HG03457 (cell line): ENCODE data around the gene KAZALD1.

Experiments
- ATAC-seq: cut with Tn5 transposase; IDR thresholded peaks from one replicate; pipeline ENCODE4 v1.9.1; 2021; ENCODE audit warnings: moderate number of reproducible peaks; ENCODE audit not compliant: unreplicated experiment

Gene KAZALD1, protein sequence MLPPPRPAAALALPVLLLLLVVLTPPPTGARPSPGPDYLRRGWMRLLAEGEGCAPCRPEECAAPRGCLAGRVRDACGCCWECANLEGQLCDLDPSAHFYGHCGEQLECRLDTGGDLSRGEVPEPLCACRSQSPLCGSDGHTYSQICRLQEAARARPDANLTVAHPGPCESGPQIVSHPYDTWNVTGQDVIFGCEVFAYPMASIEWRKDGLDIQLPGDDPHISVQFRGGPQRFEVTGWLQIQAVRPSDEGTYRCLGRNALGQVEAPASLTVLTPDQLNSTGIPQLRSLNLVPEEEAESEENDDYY

DNA sequence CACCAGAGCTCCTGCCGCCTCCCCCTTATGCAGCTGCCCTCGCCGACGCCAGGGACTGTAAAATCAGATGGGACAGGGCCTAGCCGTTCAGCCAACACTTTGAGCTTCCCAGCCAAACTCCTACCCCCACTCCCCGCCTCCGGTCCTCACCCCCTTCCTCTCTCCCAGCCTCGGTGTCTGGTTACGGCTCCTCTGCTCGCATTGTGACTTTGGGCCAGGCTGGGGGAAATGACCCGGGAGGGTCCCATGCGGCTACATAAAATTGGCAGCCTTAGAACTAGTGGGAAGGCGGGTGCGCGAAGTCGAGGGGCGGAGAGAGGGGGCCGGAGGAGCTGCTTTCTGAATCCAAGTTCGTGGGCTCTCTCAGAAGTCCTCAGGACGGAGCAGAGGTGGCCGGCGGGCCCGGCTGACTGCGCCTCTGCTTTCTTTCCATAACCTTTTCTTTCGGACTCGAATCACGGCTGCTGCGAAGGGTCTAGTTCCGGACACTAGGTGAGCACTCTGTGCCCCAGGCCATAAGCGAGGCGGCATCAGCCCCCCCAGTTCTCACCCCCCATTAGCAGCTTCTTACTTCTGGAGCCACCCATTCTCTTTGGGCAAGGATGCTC lies at the start of gene KAZALD1:
KAZALD1 (plus strand) TSS at position 366 of the 608 bp plus-strand sequence. CDS start 604 bp downstream, outside the sequence.
- no peak for ATAC-seq

DNA sequence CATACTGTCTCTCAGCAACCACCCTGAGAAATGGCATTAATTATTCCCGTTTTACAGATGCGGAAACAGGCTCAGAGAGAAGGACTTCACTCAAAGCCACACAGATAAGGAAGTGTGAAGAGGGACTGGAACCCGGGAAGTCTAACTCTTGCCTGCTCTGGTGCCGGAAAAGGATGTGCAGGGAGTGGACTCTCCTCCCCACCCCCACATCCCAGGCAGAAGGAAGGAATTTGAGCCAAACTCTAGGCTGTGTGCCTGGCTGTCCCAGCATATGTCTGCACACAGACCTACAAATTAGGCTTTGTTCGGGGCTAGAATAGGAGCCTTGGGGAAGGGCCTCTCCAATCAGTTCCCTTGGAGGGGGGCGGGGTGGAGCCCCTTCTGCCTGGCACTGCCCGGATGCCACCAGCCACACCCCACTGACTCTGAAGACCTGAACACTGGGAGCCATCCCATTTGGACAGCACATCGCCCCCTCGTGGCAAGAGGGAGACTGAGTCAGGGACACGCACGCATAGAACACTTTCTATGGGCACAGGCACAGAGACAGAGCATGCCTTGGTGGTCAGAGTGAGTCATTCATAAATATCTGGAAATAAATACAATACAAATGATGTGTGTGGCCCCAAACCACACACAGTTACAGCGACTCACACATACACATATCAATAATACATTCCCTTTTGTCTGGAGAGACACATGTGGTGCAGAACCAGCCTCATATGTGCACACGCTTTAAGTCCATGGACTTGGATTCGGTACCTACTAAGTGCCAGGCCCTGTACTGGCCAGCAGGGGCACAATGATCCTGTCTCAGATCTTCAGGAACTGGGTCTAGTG lies 49.0 kb upstream of the KAZALD1 start:
- ATAC-seq = peak; percentile 59

DNA sequence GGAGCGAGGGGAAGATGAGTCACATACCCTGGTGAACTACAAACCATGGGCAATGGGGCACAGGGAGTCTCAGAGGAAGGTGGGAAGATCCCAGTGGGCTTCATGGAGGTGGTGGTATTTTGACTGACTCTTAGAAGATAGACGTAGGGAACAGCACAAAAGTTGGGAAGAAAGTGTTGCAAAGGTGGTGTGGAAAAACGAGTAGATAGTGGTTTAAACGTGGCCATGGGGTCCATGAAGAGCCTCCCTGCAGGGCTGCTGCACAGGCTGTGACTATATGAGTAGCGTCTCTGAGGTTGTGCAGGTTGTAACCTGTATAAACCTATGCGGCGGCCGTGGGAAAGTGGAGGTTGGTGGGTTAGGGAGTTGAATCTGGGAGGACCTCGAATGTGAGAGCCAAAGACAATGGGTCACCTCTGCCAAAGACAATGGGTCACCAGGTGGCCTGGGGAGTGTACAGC lies 48.4 kb upstream of the KAZALD1 start:
- ATAC-seq = no peak

DNA sequence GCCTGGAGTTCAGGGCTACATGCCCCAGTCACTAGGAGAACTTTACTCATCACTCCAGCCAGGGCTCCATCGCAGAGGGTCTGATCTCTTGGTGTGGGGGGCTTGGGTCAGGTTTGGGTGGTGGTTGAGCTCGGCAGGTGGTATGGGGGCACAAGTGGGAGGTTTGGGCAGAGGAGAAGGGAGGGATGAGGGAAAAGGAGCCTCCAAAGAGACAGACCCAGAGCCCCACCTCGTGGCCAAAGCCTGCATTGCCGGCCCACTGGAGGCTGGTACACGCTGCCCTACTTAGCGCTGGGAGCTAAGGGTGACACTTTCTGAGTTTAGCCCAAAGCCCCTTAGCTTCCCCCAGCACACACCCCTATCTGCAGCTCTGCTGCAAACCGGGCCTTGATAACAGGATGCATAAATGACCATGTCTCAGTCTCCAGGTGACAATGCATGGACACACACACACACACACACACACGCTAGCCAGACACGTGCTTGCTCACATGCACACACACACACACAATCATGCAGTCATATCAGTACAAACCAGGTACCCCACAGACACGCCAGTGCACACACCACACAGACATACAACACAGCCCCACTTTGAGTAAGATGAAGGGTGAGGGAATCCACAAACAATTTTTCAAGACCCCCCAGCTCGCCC lies 47.4 kb upstream of the KAZALD1 start:
- no peak for ATAC-seq

GRCh38 chr10:101014966-101015581 lies 46.7 kb upstream of the KAZALD1 start:
- ATAC-seq = no peak

DNA sequence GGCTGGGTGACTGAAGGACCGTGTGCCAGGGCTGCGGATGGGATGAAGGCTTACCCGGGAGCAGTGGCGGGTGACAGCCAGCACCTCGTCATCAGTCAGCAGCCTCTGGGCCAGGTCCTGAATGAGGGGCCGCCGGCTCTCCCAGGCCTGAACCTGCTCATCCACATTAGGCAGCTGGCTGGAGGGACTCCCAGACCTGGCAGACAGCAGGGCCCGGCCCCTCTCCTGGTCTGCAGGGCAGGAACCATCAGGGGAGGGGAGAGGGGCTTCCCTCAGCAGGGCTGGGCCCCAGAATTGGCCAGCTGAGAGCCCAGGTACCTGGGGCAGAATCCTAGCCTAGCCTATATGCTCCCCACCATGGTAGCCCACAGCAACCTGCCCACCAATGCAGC lies 46.2 kb upstream of the KAZALD1 start:
- ATAC-seq = no peak

DNA sequence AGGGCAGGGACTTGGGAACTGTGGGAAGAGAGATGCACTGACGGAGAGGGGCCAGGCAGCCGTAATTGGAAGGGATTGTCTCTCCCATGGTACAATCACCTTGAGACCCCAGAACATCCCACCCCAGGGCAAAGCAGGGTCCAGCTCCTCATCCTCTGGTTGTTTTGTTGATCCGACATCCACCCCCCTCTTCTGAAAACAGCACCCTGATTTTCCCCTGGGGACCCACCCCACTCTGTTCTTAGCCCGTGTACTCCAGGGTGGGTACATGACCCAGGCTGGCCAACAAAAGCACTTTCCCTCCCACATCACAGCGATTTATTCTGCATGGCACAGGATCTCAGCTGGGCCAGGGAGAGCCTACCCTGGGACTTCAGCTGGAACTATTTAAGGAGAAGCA lies 45.0 kb upstream of the KAZALD1 start:
- ATAC-seq = no peak

- no peak for ATAC-seq
Measured at GRCh38 chr10:101018118-101018599, 43.6 kb upstream of the KAZALD1 start.

GRCh38 chr10:101018600-101019439 lies 43.0 kb upstream of the KAZALD1 start:
- ATAC-seq = no peak

GRCh38 chr10:101019440-101019703 lies 42.4 kb upstream of the KAZALD1 start:
- no peak for ATAC-seq

DNA sequence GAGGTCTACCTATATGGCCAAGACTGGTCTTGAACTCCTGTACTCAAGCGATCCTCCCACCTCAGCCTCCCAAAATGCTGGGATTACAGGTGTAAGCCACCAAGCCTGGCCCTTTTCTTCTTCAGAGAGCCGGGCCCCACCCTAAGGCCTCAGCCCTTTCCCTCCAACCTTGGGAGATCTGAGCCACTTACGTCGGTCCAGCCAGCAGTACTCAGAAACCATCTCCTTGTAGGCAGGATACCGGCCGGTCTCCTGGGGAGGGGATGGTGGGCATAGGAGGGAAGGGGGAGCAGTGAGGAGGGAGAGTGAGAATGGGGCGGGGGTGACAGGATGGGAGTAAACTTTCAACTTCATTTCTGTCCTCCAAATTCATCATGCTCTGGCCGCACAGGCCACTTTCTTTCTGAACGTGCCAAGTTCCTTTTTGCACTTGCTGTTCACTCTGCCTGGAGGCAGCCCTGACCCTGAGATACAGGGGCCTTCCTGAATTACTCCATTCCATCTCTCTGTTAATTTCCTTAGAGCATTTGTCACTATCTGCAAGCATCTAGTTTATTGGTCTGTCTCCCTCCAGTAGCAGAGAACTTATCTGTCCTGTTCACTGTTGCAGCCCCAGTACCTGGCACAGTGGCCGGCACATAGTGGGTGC lies 41.2 kb upstream of the KAZALD1 start:
- no peak for ATAC-seq

DNA sequence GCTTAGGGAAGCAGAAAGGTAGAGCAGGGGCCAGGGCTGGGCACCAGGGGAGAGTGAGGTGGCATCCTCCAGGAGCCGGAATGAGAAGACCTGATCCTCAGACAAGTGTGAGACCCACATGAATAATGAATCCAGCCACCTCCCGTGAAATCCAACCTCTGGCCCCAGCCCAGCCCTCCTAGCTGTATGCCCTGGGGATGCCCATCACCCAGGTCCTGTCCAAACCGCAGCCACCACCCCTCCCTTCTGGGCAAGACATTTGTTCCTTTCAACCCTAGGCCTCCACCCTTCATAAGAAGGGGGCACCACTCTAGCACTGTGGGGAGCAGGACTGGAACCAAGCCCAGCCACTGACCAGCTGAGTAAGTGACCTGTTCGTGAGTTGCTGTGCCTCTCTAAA lies 40.5 kb upstream of the KAZALD1 start:
- no peak for ATAC-seq

DNA sequence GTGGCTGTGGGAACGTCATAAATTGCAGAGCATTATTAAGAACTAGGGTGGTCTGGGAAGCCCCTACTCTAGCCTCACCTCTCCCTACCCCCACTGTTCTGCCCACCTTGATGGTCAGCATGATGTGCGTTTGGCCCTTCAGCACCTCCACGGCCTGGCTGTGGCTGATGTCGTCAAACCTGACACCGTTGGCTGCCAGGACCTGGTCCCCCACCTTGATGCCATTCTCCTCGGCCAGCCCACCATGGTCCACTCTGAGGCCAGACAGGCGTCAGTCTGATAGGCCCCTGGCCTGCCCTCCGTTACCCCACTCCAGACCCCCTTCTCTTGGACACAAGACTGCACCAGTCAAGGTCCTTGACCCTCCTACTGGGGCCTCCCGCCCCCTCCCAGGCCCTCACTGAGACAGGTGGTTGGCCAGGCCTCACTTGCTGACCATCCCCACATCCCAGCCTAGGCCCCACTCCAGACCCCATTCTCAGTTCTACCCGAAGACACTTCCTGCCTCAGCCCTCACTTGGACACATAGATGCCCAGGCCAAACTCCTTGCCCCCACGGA lies 40.0 kb upstream of the KAZALD1 start:
- ATAC-seq = no peak

GRCh38 chr10:101022967-101023705 lies 38.7 kb upstream of the KAZALD1 start:
- ATAC-seq = no peak

DNA sequence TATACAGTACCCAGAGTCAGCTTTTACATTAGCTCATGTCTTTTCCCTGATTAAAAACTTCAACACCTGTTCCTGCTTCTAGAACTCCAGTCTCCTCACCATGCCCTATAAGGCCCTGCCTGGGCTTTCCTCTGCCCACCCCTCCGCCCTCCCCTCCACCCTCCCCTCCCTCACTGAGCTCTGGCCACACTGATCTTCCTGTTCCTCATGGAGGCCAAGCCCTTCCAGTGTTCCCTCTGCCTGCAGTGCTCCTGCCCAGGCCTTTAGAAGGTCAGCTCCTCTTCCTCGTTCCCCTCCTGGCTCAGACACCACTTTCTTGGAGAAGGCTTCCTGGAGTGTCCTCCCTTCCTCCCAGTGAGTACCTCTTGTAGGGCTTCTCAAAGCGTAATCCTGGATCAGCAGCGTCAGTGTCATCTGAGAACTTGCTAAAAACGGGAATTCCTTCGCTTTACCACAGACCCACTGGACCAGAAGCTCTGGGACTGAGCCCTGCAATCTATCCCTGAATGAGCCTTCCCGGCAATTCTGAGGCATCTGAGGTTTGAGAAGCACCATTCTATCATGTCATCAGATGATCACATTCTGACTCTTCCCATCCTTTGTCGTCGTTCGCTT lies 34.6 kb upstream of the KAZALD1 start:
- ATAC-seq = no peak

DNA sequence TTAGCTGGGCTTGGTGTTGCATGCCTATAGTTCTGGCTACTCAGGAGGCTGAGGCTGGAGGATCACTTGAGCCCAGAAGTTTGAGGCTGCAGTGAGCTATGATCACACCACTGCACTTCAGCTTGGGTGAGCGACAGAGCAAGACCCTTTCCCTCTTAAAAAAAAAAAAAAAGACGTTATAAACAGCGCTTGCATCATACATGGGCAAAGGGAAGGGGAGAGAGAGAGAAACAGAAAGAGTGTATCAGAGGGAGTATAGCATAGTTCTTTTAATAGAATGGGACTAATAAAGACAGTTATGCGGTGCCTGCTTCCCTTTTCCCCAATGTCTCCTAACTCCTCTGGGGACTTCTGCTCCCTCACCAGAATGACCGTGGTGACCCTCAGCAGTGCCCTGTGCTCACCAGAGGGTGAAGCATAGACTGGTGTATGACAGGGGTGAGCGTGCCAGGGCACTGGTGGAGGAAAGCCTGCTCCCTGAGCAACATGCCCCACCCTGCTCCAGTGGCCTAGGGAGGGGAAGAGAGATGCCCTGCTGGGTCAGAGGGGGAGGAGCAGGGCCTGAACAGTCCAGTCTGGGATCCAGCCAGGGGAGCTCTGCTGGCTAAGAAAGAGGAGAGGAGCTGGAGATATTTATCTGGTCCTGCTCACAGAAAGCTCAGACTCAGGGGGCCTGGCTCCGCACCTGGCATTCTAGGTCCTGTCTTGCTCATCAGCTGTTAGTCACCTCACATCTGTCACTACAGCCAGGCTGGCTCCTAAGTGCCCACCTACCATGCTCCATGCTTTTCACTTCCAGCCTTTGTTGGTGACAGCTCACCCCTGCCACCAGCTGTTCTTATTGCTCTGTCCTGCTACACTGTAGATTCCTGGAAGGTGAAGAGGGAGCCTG lies 33.1 kb upstream of the KAZALD1 start:
- ATAC-seq = no peak
